ENCODE results near the gene DAPK1.

DAPK1 gene

DNA sequence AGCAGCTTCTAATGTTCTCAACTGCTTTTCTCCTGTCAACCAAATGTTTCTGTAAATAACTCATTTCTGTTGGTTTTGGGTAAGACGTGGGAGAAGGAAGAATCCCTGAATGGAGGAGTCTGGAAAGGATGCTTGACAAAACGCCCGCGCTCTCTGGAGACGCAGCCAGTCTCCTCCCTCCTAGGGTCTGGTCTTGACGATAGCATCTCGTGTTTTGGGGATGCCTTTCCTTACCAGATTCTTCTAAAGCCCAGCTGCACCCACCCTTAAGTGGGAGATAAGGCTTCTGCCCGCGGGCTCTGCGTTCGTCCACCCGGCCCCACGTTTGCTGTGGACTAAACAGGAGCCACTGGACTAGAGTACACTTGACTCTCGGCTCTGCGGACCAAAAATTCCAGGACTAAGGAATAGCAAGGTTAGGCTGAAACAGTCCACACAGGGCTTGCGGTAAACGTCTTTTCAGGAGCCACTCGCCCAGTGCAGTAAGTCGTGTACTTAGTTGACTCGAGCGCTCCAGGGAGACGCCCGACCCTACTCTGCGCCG is 227.8 kb downstream of the DAPK1 start:
- ATAC-seq (ENCODE audit: insufficient read depth, low read depth) = no peak

DNA sequence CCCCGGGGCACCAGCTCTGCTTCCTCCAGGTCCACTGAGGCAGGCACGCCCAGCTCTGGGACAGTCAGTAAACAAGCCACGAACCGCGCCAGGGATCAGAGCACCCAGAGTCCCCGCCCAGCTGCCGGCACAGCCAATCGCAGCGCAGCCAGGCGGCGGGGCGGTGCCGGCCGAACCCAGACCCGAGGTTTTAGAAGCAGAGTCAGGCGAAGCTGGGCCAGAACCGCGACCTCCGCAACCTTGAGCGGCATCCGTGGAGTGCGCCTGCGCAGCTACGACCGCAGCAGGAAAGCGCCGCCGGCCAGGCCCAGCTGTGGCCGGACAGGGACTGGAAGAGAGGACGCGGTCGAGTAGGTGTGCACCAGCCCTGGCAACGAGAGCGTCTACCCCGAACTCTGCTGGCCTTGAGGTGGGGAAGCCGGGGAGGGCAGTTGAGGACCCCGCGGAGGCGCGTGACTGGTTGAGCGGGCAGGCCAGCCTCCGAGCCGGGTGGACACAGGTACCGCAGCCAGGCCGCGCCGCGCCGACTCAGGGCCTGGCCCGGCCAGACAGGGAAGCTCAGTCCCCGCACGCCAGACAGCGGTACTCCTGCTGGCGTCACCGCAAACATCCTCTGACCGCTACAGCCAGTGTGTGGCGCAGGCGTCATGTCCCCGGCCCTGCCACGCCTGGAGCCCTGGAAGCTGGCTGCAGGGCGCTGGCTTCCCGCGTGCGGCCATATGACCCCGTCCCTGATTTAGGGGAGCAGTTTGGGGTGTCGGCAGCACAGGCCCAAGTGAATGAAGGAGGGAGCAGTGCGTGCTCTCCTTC is 228.4 kb downstream of the DAPK1 start, which contains the start of gene CTSL:
Gene CTSL (plus strand): TSS at position 220 of the 810 bp plus-strand sequence. CDS start 1,485 bp downstream, outside the sequence.
- H3K79me2 ChIP-seq (ENCODE audit: insufficient read depth, low read length) = no peaks in the 10 kb centered on the region
- DNase-seq = no peak
- H3K27me3 ChIP-seq (ENCODE audit: insufficient read depth, low read length, poor library complexity) = no peaks in the 10 kb centered on the region
- H3K4me1 ChIP-seq (ENCODE audit: insufficient read depth, low read length) = no peaks in the 10 kb centered on the region
- TF ChIP-seq EZH2 (IDR thresholded peaks at IDR 0.05; ENCODE audit: borderline replicate concordance, low read depth, low read length, severe bottlenecking) = no peak
- no peak for TF ChIP-seq CTCF (IDR thresholded peaks at IDR 0.05; ENCODE audit: borderline replicate concordance, extremely low read depth, low read length, poor library complexity, severe bottlenecking)
- no peaks in the 10 kb centered on the region for H3K9me3 ChIP-seq (ENCODE audit: insufficient read depth, low read length, severe bottlenecking)
- no peak within 1 kb of the TSS for H3K9ac ChIP-seq (ENCODE audit: low read depth, low read length)
- H3K4me2 ChIP-seq (ENCODE audit: insufficient read depth, low read length) = no peak within 1 kb of the TSS
- H3K4me3 ChIP-seq (ENCODE audit: low read depth in 1 of 2, low read length in 2 of 2) = no peak within 1 kb of the TSS
- H3K27ac ChIP-seq (ENCODE audit: low read length) = no peak within 1 kb of the TSS
- ATAC-seq (ENCODE audit: insufficient read depth, low read depth) = no peak
- H4K20me1 ChIP-seq (ENCODE audit: insufficient read depth, low read length) = no peaks in the 10 kb centered on the region
- H3K36me3 ChIP-seq (ENCODE audit: insufficient read depth, low read length) = no peaks in the 10 kb centered on the region
- no peak within 1 kb of the TSS for H2AFZ ChIP-seq (ENCODE audit: low read depth, low read length)

More for the DNA sequence above, 227.8 kb downstream of the DAPK1 start:
- H2AFZ ChIP-seq (ENCODE audit: low read depth, low read length) = no peak overlapping the region
- H3K79me2 ChIP-seq (ENCODE audit: insufficient read depth, low read length) = no peaks in the 10 kb centered on the region
- H3K27me3 ChIP-seq (ENCODE audit: insufficient read depth, low read length, poor library complexity) = no peaks in the 10 kb centered on the region
- no peak overlapping the region for H3K4me3 ChIP-seq (ENCODE audit: low read depth in 1 of 2, low read length in 2 of 2)
- H3K4me2 ChIP-seq (ENCODE audit: insufficient read depth, low read length) = no peak overlapping the region
- H4K20me1 ChIP-seq (ENCODE audit: insufficient read depth, low read length) = no peaks in the 10 kb centered on the region
- no peaks in the 10 kb centered on the region for H3K9me3 ChIP-seq (ENCODE audit: insufficient read depth, low read length, severe bottlenecking)
- no peak for DNase-seq
- H3K36me3 ChIP-seq (ENCODE audit: insufficient read depth, low read length) = no peaks in the 10 kb centered on the region
- no peak for TF ChIP-seq CTCF (IDR thresholded peaks at IDR 0.05; ENCODE audit: borderline replicate concordance, extremely low read depth, low read length, poor library complexity, severe bottlenecking)
- TF ChIP-seq EZH2 (IDR thresholded peaks at IDR 0.05; ENCODE audit: borderline replicate concordance, low read depth, low read length, severe bottlenecking) = no peak
- no peaks in the 10 kb centered on the region for H3K4me1 ChIP-seq (ENCODE audit: insufficient read depth, low read length)
- no peak overlapping the region for H3K9ac ChIP-seq (ENCODE audit: low read depth, low read length)
- no peak overlapping the region for H3K27ac ChIP-seq (ENCODE audit: low read length)

DNA sequence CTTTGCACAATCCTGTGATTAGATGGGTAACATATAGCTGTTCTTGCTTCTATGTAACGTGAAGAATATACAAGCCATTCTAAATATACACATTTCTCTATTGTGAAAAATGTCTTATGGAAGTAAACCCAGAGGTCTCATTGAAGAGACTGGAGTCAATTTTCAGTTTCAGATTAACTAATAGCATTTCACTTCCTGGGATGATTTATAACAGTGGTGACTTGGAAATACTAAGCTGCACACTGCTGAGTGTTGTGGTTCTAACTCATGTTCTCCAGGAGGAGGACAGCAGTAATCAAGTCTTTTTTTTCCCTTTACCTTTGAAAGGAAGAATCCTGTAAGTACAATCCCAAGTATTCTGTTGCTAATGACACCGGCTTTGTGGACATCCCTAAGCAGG is 231.6 kb downstream of the DAPK1 start:
- no peak overlapping the region for H2AFZ ChIP-seq (ENCODE audit: low read depth, low read length)
- no peak for ATAC-seq (ENCODE audit: insufficient read depth, low read depth)
- H3K27me3 ChIP-seq (ENCODE audit: insufficient read depth, low read length, poor library complexity) = no peaks in the 10 kb centered on the region
- H3K4me2 ChIP-seq (ENCODE audit: insufficient read depth, low read length) = no peak overlapping the region
- no peaks in the 10 kb centered on the region for H4K20me1 ChIP-seq (ENCODE audit: insufficient read depth, low read length)
- no peak for TF ChIP-seq EZH2 (IDR thresholded peaks at IDR 0.05; ENCODE audit: borderline replicate concordance, low read depth, low read length, severe bottlenecking)
- no peak for TF ChIP-seq CTCF (IDR thresholded peaks at IDR 0.05; ENCODE audit: borderline replicate concordance, extremely low read depth, low read length, poor library complexity, severe bottlenecking)
- H3K36me3 ChIP-seq (ENCODE audit: insufficient read depth, low read length) = no peaks in the 10 kb centered on the region
- no peaks in the 10 kb centered on the region for H3K4me1 ChIP-seq (ENCODE audit: insufficient read depth, low read length)
- DNase-seq = no peak
- no peak overlapping the region for H3K4me3 ChIP-seq (ENCODE audit: low read depth in 1 of 2, low read length in 2 of 2)
- H3K27ac ChIP-seq (ENCODE audit: low read length) = no peak overlapping the region
- H3K9ac ChIP-seq (ENCODE audit: low read depth, low read length) = no peak overlapping the region
- no peaks in the 10 kb centered on the region for H3K79me2 ChIP-seq (ENCODE audit: insufficient read depth, low read length)
- no peaks in the 10 kb centered on the region for H3K9me3 ChIP-seq (ENCODE audit: insufficient read depth, low read length, severe bottlenecking)

Data from DND-41 (cell line).